Activated CD8-positive, alpha-beta memory T cell treated with anti-CD3 and anti-CD28 coated beads, Interleukin-2, amount 50 U/mL, for 1 hour (primary cell): ENCODE results near the gene NOTUM.

Experiments
- DNase-seq: peaks from one replicate; pipeline ENCODE4 v3.0.0-alpha.2; 2020; ENCODE audit errors: extremely low read depth

NOTUM gene

GRCh38 chr17:81909966-81910839 lies 50.8 kb downstream of the NOTUM start:
- DNase-seq, result no peak

- no peak for DNase-seq
Measured at GRCh38 chr17:81909231-81909630, 51.8 kb downstream of the NOTUM start.

GRCh38 chr17:81908793-81909192 lies 52.2 kb downstream of the NOTUM start:
- DNase-seq, result no peak

- no peak for DNase-seq
Measured at GRCh38 chr17:81907219-81908145, 53.5 kb downstream of the NOTUM start.

GRCh38 chr17:81906476-81907218 lies 54.3 kb downstream of the NOTUM start:
- no peak for DNase-seq

GRCh38 chr17:81905993-81906392 lies 55.0 kb downstream of the NOTUM start:
- DNase-seq, result no peak

- DNase-seq, result no peak
Measured at GRCh38 chr17:81905424-81905875, 55.5 kb downstream of the NOTUM start.

- no peak for DNase-seq
Measured at GRCh38 chr17:81904600-81905423, 56.2 kb downstream of the NOTUM start.

GRCh38 chr17:81903896-81904599 lies 56.9 kb downstream of the NOTUM start:
- no peak for DNase-seq

- no peak for DNase-seq
Measured at GRCh38 chr17:81903415-81903831, 57.6 kb downstream of the NOTUM start.

GRCh38 chr17:81902653-81903414 lies 58.2 kb downstream of the NOTUM start:
- DNase-seq, result no peak
